ENCODE results near the gene MB. TPM values are rescaled to one million over a fixed set of nuclear protein-coding genes. Genes with fewer than 3 reads are reported as not detected.

MB gene
- total and polyA plus RNA-seq, 2 experiments from 2014 or later: not detected

DNA sequence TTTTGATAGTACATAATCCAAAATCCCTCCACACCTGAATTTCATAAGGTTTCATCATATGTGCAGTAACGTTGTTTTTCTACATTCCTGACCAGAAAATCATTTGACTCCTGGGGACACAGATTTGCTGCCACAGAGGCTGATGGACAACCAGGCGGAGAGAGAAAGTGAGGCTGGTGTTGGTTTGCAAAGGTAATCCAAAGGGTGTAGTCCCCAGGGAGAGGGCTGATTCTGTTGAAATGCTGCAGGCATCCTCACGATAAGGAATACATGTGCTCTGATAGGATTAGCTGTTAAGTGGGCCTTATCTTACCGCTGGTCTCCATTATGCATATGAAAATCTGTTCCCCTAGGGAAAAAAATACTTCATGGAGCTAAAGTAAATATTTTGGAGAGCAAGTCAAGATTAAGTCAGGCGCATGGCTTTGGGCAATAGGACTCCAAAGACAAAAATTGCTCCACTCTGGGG, 39.2 kb upstream of the MB start:
- TF ChIP-seq EZH2phosphoT487 (IDR thresholded peaks at IDR 0.05; ENCODE audit: unreplicated experiment) (no peak), NANOG (IDR thresholded peaks at IDR 0.05; ENCODE audit: borderline replicate concordance) (no peak), ZNF331 (CRISPR knock-in tag; IDR thresholded peaks at IDR 0.05; ENCODE audit: low read depth) (no peak), CREB1 (CRISPR knock-in tag; IDR thresholded peaks at IDR 0.05; ENCODE audit: low read depth) (no peak), JUNB (IDR thresholded peaks at IDR 0.05; ENCODE audit: unreplicated experiment) (no peak), ZNF114 (CRISPR knock-in tag; IDR thresholded peaks at IDR 0.05) (no peak), STAT1 (IDR thresholded peaks at IDR 0.05; ENCODE audit: unreplicated experiment) (no peak), EZH2 (IDR thresholded peaks at IDR 0.05; ENCODE audit: low read depth, unreplicated experiment) (no peak)
- TF ChIP-seq, protein P1, sequence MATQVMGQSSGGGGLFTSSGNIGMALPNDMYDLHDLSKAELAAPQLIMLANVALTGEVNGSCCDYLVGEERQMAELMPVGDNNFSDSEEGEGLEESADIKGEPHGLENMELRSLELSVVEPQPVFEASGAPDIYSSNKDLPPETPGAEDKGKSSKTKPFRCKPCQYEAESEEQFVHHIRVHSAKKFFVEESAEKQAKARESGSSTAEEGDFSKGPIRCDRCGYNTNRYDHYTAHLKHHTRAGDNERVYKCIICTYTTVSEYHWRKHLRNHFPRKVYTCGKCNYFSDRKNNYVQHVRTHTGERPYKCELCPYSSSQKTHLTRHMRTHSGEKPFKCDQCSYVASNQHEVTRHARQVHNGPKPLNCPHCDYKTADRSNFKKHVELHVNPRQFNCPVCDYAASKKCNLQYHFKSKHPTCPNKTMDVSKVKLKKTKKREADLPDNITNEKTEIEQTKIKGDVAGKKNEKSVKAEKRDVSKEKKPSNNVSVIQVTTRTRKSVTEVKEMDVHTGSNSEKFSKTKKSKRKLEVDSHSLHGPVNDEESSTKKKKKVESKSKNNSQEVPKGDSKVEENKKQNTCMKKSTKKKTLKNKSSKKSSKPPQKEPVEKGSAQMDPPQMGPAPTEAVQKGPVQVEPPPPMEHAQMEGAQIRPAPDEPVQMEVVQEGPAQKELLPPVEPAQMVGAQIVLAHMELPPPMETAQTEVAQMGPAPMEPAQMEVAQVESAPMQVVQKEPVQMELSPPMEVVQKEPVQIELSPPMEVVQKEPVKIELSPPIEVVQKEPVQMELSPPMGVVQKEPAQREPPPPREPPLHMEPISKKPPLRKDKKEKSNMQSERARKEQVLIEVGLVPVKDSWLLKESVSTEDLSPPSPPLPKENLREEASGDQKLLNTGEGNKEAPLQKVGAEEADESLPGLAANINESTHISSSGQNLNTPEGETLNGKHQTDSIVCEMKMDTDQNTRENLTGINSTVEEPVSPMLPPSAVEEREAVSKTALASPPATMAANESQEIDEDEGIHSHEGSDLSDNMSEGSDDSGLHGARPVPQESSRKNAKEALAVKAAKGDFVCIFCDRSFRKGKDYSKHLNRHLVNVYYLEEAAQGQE (IDR thresholded peaks at IDR 0.05; ENCODE audit: unreplicated experiment): no peak
- TF ChIP-seq, protein P2, sequence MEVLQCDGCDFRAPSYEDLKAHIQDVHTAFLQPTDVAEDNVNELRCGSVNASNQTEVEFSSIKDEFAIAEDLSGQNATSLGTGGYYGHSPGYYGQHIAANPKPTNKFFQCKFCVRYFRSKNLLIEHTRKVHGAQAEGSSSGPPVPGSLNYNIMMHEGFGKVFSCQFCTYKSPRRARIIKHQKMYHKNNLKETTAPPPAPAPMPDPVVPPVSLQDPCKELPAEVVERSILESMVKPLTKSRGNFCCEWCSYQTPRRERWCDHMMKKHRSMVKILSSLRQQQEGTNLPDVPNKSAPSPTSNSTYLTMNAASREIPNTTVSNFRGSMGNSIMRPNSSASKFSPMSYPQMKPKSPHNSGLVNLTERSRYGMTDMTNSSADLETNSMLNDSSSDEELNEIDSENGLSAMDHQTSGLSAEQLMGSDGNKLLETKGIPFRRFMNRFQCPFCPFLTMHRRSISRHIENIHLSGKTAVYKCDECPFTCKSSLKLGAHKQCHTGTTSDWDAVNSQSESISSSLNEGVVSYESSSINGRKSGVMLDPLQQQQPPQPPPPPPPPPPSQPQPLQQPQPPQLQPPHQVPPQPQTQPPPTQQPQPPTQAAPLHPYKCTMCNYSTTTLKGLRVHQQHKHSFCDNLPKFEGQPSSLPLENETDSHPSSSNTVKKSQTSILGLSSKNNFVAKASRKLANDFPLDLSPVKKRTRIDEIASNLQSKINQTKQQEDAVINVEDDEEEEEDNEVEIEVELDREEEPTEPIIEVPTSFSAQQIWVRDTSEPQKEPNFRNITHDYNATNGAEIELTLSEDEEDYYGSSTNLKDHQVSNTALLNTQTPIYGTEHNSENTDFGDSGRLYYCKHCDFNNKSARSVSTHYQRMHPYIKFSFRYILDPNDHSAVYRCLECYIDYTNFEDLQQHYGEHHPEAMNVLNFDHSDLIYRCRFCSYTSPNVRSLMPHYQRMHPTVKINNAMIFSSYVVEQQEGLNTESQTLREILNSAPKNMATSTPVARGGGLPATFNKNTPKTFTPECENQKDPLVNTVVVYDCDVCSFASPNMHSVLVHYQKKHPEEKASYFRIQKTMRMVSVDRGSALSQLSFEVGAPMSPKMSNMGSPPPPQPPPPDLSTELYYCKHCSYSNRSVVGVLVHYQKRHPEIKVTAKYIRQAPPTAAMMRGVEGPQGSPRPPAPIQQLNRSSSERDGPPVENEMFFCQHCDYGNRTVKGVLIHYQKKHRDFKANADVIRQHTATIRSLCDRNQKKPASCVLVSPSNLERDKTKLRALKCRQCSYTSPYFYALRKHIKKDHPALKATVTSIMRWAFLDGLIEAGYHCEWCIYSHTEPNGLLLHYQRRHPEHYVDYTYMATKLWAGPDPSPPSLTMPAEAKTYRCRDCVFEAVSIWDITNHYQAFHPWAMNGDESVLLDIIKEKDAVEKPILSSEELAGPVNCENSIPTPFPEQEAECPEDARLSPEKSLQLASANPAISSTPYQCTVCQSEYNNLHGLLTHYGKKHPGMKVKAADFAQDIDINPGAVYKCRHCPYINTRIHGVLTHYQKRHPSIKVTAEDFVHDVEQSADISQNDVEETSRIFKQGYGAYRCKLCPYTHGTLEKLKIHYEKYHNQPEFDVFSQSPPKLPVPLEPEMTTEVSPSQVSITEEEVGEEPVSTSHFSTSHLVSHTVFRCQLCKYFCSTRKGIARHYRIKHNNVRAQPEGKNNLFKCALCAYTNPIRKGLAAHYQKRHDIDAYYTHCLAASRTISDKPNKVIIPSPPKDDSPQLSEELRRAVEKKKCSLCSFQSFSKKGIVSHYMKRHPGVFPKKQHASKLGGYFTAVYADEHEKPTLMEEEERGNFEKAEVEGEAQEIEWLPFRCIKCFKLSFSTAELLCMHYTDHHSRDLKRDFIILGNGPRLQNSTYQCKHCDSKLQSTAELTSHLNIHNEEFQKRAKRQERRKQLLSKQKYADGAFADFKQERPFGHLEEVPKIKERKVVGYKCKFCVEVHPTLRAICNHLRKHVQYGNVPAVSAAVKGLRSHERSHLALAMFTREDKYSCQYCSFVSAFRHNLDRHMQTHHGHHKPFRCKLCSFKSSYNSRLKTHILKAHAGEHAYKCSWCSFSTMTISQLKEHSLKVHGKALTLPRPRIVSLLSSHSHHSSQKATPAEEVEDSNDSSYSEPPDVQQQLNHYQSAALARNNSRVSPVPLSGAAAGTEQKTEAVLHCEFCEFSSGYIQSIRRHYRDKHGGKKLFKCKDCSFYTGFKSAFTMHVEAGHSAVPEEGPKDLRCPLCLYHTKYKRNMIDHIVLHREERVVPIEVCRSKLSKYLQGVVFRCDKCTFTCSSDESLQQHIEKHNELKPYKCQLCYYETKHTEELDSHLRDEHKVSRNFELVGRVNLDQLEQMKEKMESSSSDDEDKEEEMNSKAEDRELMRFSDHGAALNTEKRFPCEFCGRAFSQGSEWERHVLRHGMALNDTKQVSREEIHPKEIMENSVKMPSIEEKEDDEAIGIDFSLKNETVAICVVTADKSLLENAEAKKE (CRISPR knock-in tag; IDR thresholded peaks at IDR 0.05): no peak
- TF ChIP-seq, protein P3, sequence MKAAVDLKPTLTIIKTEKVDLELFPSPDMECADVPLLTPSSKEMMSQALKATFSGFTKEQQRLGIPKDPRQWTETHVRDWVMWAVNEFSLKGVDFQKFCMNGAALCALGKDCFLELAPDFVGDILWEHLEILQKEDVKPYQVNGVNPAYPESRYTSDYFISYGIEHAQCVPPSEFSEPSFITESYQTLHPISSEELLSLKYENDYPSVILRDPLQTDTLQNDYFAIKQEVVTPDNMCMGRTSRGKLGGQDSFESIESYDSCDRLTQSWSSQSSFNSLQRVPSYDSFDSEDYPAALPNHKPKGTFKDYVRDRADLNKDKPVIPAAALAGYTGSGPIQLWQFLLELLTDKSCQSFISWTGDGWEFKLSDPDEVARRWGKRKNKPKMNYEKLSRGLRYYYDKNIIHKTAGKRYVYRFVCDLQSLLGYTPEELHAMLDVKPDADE (IDR thresholded peaks at IDR 0.05): no peak
- TF ChIP-seq, protein P4, sequence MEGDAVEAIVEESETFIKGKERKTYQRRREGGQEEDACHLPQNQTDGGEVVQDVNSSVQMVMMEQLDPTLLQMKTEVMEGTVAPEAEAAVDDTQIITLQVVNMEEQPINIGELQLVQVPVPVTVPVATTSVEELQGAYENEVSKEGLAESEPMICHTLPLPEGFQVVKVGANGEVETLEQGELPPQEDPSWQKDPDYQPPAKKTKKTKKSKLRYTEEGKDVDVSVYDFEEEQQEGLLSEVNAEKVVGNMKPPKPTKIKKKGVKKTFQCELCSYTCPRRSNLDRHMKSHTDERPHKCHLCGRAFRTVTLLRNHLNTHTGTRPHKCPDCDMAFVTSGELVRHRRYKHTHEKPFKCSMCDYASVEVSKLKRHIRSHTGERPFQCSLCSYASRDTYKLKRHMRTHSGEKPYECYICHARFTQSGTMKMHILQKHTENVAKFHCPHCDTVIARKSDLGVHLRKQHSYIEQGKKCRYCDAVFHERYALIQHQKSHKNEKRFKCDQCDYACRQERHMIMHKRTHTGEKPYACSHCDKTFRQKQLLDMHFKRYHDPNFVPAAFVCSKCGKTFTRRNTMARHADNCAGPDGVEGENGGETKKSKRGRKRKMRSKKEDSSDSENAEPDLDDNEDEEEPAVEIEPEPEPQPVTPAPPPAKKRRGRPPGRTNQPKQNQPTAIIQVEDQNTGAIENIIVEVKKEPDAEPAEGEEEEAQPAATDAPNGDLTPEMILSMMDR (conservative IDR thresholded peaks at IDR 0.05; ENCODE audit: low read depth in 2 of 2): no peak
- no peak for ATAC-seq
- Mint-ChIP-seq H3K4me1 (peaks cover 5% of the 10 kb centered on the region; the same call in 2 of the 3 replicates), H3K36me3 (ENCODE audit: low read depth) (peaks cover 18% of the 10 kb centered on the region), H3K9me3 (peaks cover 31% of the 10 kb centered on the region), H3K27ac (no peak overlapping the region), H3K27me3 (ENCODE audit: insufficient read depth, low read depth, poor library complexity) (peaks cover 4% of the 10 kb centered on the region), H3K4me3 (no peak overlapping the region)
- Histone ChIP-seq H3K27me3 (ENCODE audit: insufficient read depth) (no peaks in the 10 kb centered on the region), H3K4me1 (ENCODE audit: insufficient read depth) (peaks cover 12% of the 10 kb centered on the region), H3K27ac (ENCODE audit: low read depth) (no peak overlapping the region), H3K4me2 (no peak overlapping the region), H3K79me2 (replicated peaks; ENCODE audit: insufficient read depth) (no peaks in the 10 kb centered on the region), H2AFZ (no peak overlapping the region), H3K4me3 (no peak overlapping the region), H3F3A (replicated peaks; ENCODE audit: low read depth) (no peaks in the 10 kb centered on the region), H4K20me1 (replicated peaks; ENCODE audit: insufficient read depth) (no peaks in the 10 kb centered on the region), H3K36me3 (ENCODE audit: insufficient read depth) (no peaks in the 10 kb centered on the region), H3K9me2 (ENCODE audit: insufficient read depth) (0 out of 2 replicates have a peak, but pooled peaks cover 10% of the 10 kb centered on the region)
- no peak for DNase-seq (ENCODE audit: low spot score)
